Dermis blood vessel endothelial cell (primary cell): ENCODE measurements around the gene PQBP1. TPM values are rescaled to one million over a fixed set of nuclear protein-coding genes. Genes with fewer than 3 reads are reported as not detected.

ENCODE experiments used
- DNase-seq: peaks from one replicate; pipeline ENCODE4 v3.0.0; 2010
- total RNA-seq: library from RNA; depleted of rRNA; stranded (reverse); fragments of >200 nt; gene quantifications from 2 replicates; pipeline ENCODE4 v1.2.3, GENCODE V29; 2014

The PQBP1 gene
- total RNA-seq, 1 donor from 2014 or later: 87.1 TPM

- DNase-seq: no peak
Observed at GRCh38 chrX:48924270-48924669, 26.5 kb downstream of the PQBP1 start.

- no peak for DNase-seq
Observed at GRCh38 chrX:48927123-48927522, 29.4 kb downstream of the PQBP1 start.

GRCh38 chrX:48927736-48928382, 30.1 kb downstream of the PQBP1 start:
- DNase-seq: no peak

- DNase-seq: no peak
Observed at GRCh38 chrX:48933757-48934156, 36.0 kb downstream of the PQBP1 start.

GRCh38 chrX:48934581-48935300, 37.0 kb downstream of the PQBP1 start:
- no peak for DNase-seq

GRCh38 chrX:48935301-48935670, 37.6 kb downstream of the PQBP1 start:
- no peak for DNase-seq

GRCh38 chrX:48936429-48937053, 38.8 kb downstream of the PQBP1 start:
- no peak for DNase-seq

GRCh38 chrX:48937054-48937907, 39.6 kb downstream of the PQBP1 start:
- no peak for DNase-seq

- no peak for DNase-seq
Observed at GRCh38 chrX:48938721-48939425, 41.1 kb downstream of the PQBP1 start.

- no peak for DNase-seq
Observed at GRCh38 chrX:48939524-48940228, 41.9 kb downstream of the PQBP1 start.

- no peak for DNase-seq
Observed at GRCh38 chrX:48940404-48940955, 42.8 kb downstream of the PQBP1 start.

- DNase-seq: no peak
Observed at GRCh38 chrX:48942895-48943294, 45.2 kb downstream of the PQBP1 start.

GRCh38 chrX:48945517-48946348, 48.0 kb downstream of the PQBP1 start:
- peak; percentile 68 for DNase-seq

- no peak for DNase-seq
Observed at GRCh38 chrX:48948589-48948988, 50.9 kb downstream of the PQBP1 start.

Other genes with a start within 250 kb of the PQBP1 start
- gene WAS, start 214.1 kb upstream of the PQBP1 start, total RNA-seq: 0.09 TPM in 1 of 2 replicates, not detected in the other
- gene SUV39H1, start 201.2 kb upstream of the PQBP1 start, total RNA-seq: 4.3 and 9.8 TPM in 2 replicates
- gene GLOD5, start 136.2 kb upstream of the PQBP1 start, total RNA-seq: 0.28 TPM in 1 of 2 replicates, not detected in the other
- not detected in 2 replicates for gene GATA1, start 111.3 kb upstream of the PQBP1 start, total RNA-seq
- 37.3 and 42.8 TPM in 2 replicates for gene HDAC6, start 95.9 kb upstream of the PQBP1 start, total RNA-seq
- gene ERAS, start 71.4 kb upstream of the PQBP1 start, total RNA-seq: not detected in 2 replicates
- gene PCSK1N, start 62.3 kb upstream of the PQBP1 start, total RNA-seq: 0.17 and 0.42 TPM in 2 replicates
- gene TIMM17B, start 162 bp upstream of the PQBP1 start, total RNA-seq: 25.3 and 27.1 TPM in 2 replicates
- 13.6 and 16.7 TPM in 2 replicates for gene SLC35A2, start 13.7 kb downstream of the PQBP1 start, total RNA-seq
- 4.8 and 6.5 TPM in 2 replicates for gene PIM2, start 21.1 kb downstream of the PQBP1 start, total RNA-seq
- 29.4 and 38.2 TPM in 2 replicates for gene OTUD5, start 59.7 kb downstream of the PQBP1 start, total RNA-seq
- 0.34 and 0.79 TPM in 2 replicates for gene KCND1, start 73.9 kb downstream of the PQBP1 start, total RNA-seq
- gene GRIPAP1, start 104.3 kb downstream of the PQBP1 start, total RNA-seq: 29.7 and 30.8 TPM in 2 replicates
- gene TFE3, start 145.4 kb downstream of the PQBP1 start, total RNA-seq: 22.8 and 32.2 TPM in 2 replicates
- gene CCDC120, start 161.1 kb downstream of the PQBP1 start, total RNA-seq: 0.85 and 1.4 TPM in 2 replicates
- 2.7 and 5.5 TPM in 2 replicates for gene PRAF2, start 176.1 kb downstream of the PQBP1 start, total RNA-seq
- gene WDR45, start 182.0 kb downstream of the PQBP1 start, total RNA-seq: 26.2 and 27.9 TPM in 2 replicates
- 24.5 and 27.2 TPM in 2 replicates for gene GPKOW, start 225.8 kb downstream of the PQBP1 start, total RNA-seq